ENCODE measurements around the gene CRMP1.

DNA sequence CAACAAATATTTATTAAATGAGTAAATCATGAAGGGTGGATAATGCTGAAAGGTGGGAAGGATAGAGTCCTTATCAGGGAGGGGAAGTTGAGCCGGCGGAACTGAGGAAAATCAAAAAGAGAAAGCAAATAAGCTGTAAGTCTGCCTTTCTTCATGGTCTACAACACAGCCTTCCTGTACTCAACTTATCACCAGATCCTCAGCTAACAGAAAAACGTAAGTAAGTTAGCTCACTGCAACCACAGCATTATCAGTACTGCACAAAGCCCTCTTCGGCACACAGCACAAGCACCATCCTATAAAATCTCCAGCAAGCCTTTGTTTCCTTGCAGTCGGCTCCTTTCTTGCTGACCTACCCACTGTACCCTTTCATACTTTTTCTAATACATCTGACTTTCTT is 70.3 kb downstream of the CRMP1 start:
- no peak for TF ChIP-seq CTCF (IDR thresholded peaks at IDR 0.05)
- no peak for TF ChIP-seq POLR2A (IDR thresholded peaks at IDR 0.05)
- no peak for TF ChIP-seq EP300 (IDR thresholded peaks at IDR 0.05)
